ENCODE measurements around the gene GDF7. TPM values are rescaled to one million over a fixed set of nuclear protein-coding genes. Genes with fewer than 3 reads are reported as not detected.

The GDF7 gene
- total and polyA plus RNA-seq, 7 experiments from 2014 or later: 0.01 to 0.20 (median 0.05) TPM; not detected in 2

DNA sequence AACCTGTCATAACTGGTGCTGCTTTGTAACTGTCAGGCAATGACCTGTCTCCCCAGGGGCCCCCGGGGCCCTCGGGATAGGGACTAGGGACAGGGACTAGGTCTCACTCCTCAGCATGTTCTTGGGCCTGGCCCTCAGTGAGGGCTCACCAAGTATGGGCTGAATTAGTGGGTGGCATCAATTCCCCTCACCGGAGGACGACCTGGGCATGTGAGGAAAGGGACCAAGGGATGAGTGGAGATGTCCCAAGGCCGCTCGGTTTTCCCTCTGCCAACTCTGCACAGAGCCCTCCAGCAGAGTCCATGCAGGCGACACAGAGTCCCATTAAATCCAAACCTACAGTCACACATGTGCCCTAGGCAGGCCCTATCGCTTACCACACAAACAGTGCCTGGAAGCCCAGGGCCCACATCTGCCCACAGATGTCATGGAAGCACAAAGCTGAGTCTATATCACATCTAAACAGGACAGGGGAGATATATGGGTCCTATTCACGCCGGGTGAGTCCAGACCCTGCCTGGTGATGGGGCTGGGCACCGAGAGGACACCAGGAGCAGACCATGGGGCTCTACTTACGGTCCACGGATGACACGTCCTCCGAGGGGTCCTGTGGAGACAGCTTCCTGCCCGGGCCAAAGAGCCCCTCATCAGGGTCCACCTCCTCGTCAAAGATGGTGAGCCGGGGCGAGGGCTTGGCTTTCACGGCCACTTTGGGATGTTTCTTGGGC, 42.6 kb upstream of the GDF7 start:
- DNase-seq (no peak), ATAC-seq (no peak)
- Mint-ChIP-seq H3K36me3 (peaks cover 0 to 58% (median 14%) of the 10 kb centered on the region in 5 donors), H3K9me3 (no peaks in the 10 kb centered on the region), H3K27ac (no peak overlapping the region), H3K4me1 (no peaks in the 10 kb centered on the region), H3K27me3 (no peaks in the 10 kb centered on the region), H3K4me3 (no peak overlapping the region)
- ChIA-PET POLR2A (no interaction called here), CTCF (no interaction called here)
- H3K9me3 ChIP-seq (ENCODE audit: control insufficient read depth in 2 of 3, low read length in 3 of 3): no peaks in the 10 kb centered on the region
- H3K27ac ChIP-seq (ENCODE audit: low read depth, low read length): no peak overlapping the region
- H3K27me3 ChIP-seq (ENCODE audit: control insufficient read depth in 2 of 2, insufficient read depth in 2 of 2, low read length in 2 of 2): no peaks in the 10 kb centered on the region
- H3K4me1 ChIP-seq (ENCODE audit: control insufficient read depth in 2 of 2, insufficient read depth in 2 of 2, low read length in 2 of 2): no peaks in the 10 kb centered on the region
- intact Hi-C loops (cut with micrococcal nuclease): no loop called here
- no peak overlapping the region for H3K4me3 ChIP-seq (ENCODE audit: low read length)
- peaks cover 0 to 62% (median 4%) of the 10 kb centered on the region in 3 experiments for H3K36me3 ChIP-seq (ENCODE audit: control insufficient read depth in 2 of 3, insufficient read depth in 3 of 3, low read length in 3 of 3)

DNA sequence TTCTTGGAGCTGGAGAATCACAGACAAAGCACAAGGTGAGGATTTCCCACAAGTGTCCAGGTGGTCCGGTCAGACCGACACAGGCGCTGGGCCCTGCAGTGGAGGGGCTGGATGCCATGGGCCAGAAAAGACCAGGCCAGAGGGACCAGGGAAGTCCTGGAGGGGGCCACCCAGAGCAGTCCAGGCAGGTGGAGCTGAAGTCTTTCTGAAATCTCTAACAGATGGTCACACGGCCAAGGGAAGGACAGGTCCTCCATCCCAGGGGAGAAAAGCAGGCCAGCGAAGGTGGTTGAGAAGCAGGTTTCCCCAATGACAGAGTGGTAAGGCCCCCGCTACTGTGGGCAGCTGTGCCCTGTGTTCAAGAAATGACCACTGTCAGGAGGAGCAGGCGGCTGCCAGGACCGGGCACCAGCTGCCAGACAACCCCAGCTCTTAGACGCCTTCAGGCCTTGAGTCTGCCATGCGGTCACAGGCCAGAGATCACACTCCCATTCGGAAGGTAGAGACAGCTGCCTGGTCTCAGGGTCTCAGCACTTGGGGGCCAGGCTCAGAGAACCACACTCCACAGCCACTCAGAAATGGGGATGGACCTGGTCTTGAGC, 42.0 kb upstream of the GDF7 start:
- Mint-ChIP-seq H3K27me3 (no peaks in the 10 kb centered on the region), H3K4me1 (no peaks in the 10 kb centered on the region), H3K36me3 (peaks cover 0 to 56% (median 11%) of the 10 kb centered on the region in 5 donors), H3K27ac (no peak overlapping the region), H3K4me3 (no peak overlapping the region), H3K9me3 (no peaks in the 10 kb centered on the region)
- H3K27me3 ChIP-seq (ENCODE audit: control insufficient read depth in 2 of 2, insufficient read depth in 2 of 2, low read length in 2 of 2): no peaks in the 10 kb centered on the region
- no peaks in the 10 kb centered on the region for H3K9me3 ChIP-seq (ENCODE audit: control insufficient read depth in 2 of 3, low read length in 3 of 3)
- H3K36me3 ChIP-seq (ENCODE audit: control insufficient read depth in 2 of 3, insufficient read depth in 3 of 3, low read length in 3 of 3): peaks cover 0 to 61% (median 4%) of the 10 kb centered on the region in 3 experiments
- ATAC-seq: no peak
- no peak overlapping the region for H3K27ac ChIP-seq (ENCODE audit: low read depth, low read length)
- H3K4me1 ChIP-seq (ENCODE audit: control insufficient read depth in 2 of 2, insufficient read depth in 2 of 2, low read length in 2 of 2): no peaks in the 10 kb centered on the region
- POLR2A ChIA-PET: no interaction called here
- no peak overlapping the region for H3K4me3 ChIP-seq (ENCODE audit: low read length)
- no peak for DNase-seq
- CTCF ChIA-PET: no interaction called here
- intact Hi-C loops (cut with micrococcal nuclease): no loop called here

DNA sequence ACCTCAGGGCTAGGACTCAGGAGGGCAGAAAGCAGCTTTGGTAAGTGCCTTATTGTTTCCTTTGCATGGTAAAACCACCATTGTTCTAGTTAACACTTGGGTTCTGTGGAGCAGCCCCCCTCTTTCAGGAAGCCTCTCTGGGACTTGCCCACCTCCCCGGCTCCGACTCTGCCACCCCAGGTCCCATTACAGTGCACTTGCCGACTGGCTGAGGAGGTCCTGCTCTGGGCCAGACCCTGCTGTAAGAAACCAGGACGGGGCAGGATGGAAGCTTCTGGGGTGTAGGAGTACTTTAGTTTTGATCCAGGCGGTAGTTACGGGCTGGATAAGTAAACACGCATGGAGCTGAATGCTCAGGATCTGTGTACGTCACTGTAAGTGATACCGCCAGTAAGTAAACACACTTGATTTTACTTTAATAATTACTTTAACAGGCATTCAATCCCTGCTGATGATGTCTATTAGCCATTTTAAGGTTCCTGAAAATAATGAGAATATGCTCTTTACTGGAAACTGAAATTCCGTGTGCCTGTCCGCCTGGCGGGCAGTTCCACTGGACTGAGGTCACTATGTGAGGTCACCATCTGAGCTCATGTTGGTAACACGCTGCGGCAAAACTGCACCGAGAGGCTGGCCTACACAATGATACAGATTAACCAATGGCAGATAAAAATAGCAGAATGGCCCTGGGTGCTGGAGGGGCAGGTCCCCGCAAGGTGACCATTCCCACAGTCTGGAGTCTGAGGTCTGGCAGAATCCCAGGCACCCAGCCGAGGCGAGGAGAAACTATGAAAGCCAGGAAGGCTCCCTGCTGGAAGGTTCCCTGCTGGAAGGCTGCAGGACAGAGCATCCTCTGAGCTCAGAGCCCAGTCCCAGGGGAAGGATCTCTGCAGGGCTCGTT, 41.2 kb upstream of the GDF7 start:
- POLR2A ChIA-PET: no interaction called here
- Mint-ChIP-seq H3K9me3 (no peaks in the 10 kb centered on the region), H3K27ac (no peak overlapping the region), H3K4me1 (no peaks in the 10 kb centered on the region), H3K36me3 (peaks cover 0 to 53% (median 5%) of the 10 kb centered on the region in 5 donors), H3K4me3 (no peak overlapping the region), H3K27me3 (no peaks in the 10 kb centered on the region)
- no peaks in the 10 kb centered on the region for H3K27me3 ChIP-seq (ENCODE audit: control insufficient read depth in 2 of 2, insufficient read depth in 2 of 2, low read length in 2 of 2)
- ATAC-seq (no peak), DNase-seq (no peak)
- no peak overlapping the region for H3K27ac ChIP-seq (ENCODE audit: low read depth, low read length)
- no peaks in the 10 kb centered on the region for H3K4me1 ChIP-seq (ENCODE audit: control insufficient read depth in 2 of 2, insufficient read depth in 2 of 2, low read length in 2 of 2)
- H3K36me3 ChIP-seq (ENCODE audit: control insufficient read depth in 2 of 3, insufficient read depth in 3 of 3, low read length in 3 of 3): peaks cover 0 to 57% (median 0%) of the 10 kb centered on the region in 3 experiments
- intact Hi-C loops (cut with micrococcal nuclease): no loop called here
- no peak overlapping the region for H3K4me3 ChIP-seq (ENCODE audit: low read length)
- H3K9me3 ChIP-seq (ENCODE audit: control insufficient read depth in 2 of 3, low read length in 3 of 3): no peaks in the 10 kb centered on the region
- CTCF ChIA-PET: no interaction called here

DNA sequence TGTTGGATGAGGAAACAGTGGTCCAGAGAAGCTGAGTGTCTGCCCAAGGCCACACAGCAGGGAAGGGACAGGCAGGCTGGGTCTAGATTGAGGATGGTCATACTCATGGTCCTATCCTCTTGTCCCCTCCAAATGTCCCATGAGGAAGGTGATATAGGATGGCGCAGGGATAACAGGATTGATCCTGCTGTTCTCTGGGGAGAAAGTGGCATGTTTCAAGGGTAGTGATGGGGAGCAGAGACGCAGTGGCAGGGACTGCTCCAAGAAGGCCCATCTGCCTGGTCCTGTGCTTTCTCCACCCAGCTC, 40.6 kb upstream of the GDF7 start:
- no peak overlapping the region for H3K27ac Mint-ChIP-seq
- H3K36me3 Mint-ChIP-seq: peaks cover 0 to 51% (median 3%) of the 10 kb centered on the region in 5 donors
- CTCF ChIA-PET: no interaction called here
- Histone ChIP-seq H3K27ac (ENCODE audit: low read depth, low read length) (no peak overlapping the region), H3K4me3 (ENCODE audit: low read length) (no peak overlapping the region), H3K27me3 (ENCODE audit: control insufficient read depth in 2 of 2, insufficient read depth in 2 of 2, low read length in 2 of 2) (no peaks in the 10 kb centered on the region), H3K9me3 (ENCODE audit: control insufficient read depth in 2 of 3, low read length in 3 of 3) (no peaks in the 10 kb centered on the region), H3K36me3 (ENCODE audit: control insufficient read depth in 2 of 3, insufficient read depth in 3 of 3, low read length in 3 of 3) (peaks cover 0 to 53% (median 0%) of the 10 kb centered on the region in 3 experiments), H3K4me1 (ENCODE audit: control insufficient read depth in 2 of 2, insufficient read depth in 2 of 2, low read length in 2 of 2) (no peaks in the 10 kb centered on the region)
- H3K9me3 Mint-ChIP-seq: no peaks in the 10 kb centered on the region
- ATAC-seq (no peak), DNase-seq (no peak)
- H3K4me1 Mint-ChIP-seq: no peaks in the 10 kb centered on the region
- POLR2A ChIA-PET: no interaction called here
- H3K4me3 Mint-ChIP-seq: no peak overlapping the region
- H3K27me3 Mint-ChIP-seq: no peaks in the 10 kb centered on the region
- intact Hi-C loops (cut with micrococcal nuclease): no loop called here

DNA sequence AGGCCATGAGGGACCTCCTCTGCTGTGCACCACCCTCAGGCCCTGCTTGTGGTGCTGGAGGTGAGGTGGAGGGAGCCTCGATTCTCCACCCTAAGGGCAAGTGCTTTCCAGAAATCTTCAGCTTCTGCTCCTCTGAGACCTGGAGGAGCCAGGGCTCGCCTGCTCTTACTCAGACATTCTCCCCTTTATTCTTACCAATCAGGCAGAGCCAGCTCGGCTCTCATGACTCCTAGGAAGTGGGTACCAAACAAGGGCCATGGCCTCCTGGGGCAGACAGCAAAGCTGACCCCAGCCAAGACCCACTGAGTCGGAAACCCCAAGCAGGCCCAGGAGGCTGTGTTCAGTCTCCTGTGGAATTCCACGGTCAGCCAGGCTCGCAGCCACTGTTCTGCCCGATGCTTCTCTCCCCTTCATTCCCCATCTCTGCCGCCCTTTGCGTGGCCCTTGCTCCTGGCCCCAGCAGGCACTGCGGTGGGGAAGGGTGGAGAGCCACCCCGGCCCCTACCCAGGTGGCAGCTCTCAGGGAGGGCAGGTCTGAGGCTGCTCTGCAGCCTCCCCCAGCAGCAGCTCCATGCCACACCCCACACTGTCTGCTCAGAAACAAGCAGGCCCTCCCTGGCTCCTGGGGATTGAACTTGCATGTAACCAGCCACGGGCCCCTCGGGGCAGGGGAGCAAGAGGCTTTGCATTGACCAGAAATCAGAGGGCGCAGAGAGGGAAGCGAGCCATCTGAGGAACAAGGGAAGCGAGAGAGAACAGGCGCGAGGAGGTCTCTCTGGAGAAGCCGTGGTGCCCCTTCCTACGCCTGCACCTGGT, 40.0 kb upstream of the GDF7 start:
- Mint-ChIP-seq H3K27ac (no peak overlapping the region), H3K9me3 (no peaks in the 10 kb centered on the region), H3K27me3 (no peaks in the 10 kb centered on the region), H3K36me3 (peaks cover 0 to 50% (median 3%) of the 10 kb centered on the region in 5 donors), H3K4me1 (peaks cover 0 to under 1% (median 0%) of the 10 kb centered on the region in 7 donors), H3K4me3 (no peak overlapping the region)
- H3K9me3 ChIP-seq (ENCODE audit: control insufficient read depth in 2 of 3, low read length in 3 of 3): no peaks in the 10 kb centered on the region
- intact Hi-C loops (cut with micrococcal nuclease): no loop called here
- DNase-seq: no peak
- ChIA-PET CTCF (no interaction called here), POLR2A (no interaction called here)
- no peaks in the 10 kb centered on the region for H3K4me1 ChIP-seq (ENCODE audit: control insufficient read depth in 2 of 2, insufficient read depth in 2 of 2, low read length in 2 of 2)
- H3K27me3 ChIP-seq (ENCODE audit: control insufficient read depth in 2 of 2, insufficient read depth in 2 of 2, low read length in 2 of 2): no peaks in the 10 kb centered on the region
- H3K36me3 ChIP-seq (ENCODE audit: control insufficient read depth in 2 of 3, insufficient read depth in 3 of 3, low read length in 3 of 3): peaks cover 0 to 47% (median 0%) of the 10 kb centered on the region in 3 experiments
- H3K27ac ChIP-seq (ENCODE audit: low read depth, low read length): no peak overlapping the region
- no peak for ATAC-seq
- no peak overlapping the region for H3K4me3 ChIP-seq (ENCODE audit: low read length)

DNA sequence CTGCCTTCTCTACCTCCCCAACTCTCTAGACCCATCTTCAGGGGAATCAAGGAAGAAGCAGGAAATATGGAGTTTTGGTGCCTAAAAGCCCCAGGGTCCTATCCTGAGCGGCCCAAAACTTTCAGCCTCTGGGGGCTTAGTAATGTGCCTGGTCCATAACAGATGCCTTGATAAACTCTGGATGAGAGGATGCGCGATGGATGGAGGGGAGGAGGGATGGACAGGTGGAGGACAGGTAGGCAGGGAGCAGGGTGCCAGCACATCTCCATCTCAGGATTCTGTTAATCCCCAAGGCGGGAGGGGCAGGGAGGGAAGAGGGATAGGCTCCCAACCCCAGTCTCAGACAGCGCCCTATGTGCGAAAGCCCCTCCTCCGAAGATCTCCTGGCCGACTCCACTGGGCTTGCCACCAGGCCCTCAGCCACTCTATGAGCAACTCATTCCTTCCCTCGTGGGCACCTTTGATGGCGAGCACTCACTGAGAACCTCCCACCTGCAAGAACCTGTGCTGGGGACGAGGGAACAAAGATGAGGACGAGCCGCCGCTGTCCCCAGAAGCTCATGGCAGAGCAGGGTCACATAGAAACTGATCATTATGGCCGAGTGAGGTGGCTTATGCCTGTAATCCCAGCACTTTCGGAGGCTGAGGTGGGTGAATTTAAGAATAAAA, 39.1 kb upstream of the GDF7 start:
- intact Hi-C loops (cut with micrococcal nuclease): no loop called here
- Histone ChIP-seq H3K27ac (ENCODE audit: low read depth, low read length) (no peak overlapping the region), H3K4me1 (ENCODE audit: control insufficient read depth in 2 of 2, insufficient read depth in 2 of 2, low read length in 2 of 2) (no peaks in the 10 kb centered on the region), H3K9me3 (ENCODE audit: control insufficient read depth in 2 of 3, low read length in 3 of 3) (no peaks in the 10 kb centered on the region), H3K4me3 (ENCODE audit: low read length) (no peak overlapping the region), H3K36me3 (ENCODE audit: control insufficient read depth in 2 of 3, insufficient read depth in 3 of 3, low read length in 3 of 3) (peaks cover 0 to 46% (median 0%) of the 10 kb centered on the region in 3 experiments), H3K27me3 (ENCODE audit: control insufficient read depth in 2 of 2, insufficient read depth in 2 of 2, low read length in 2 of 2) (no peaks in the 10 kb centered on the region)
- ChIA-PET CTCF (no interaction called here), POLR2A (no interaction called here)
- no peak for DNase-seq
- ATAC-seq: no peak
- no peak overlapping the region for H3K4me3 Mint-ChIP-seq
- H3K9me3 Mint-ChIP-seq: no peaks in the 10 kb centered on the region
- H3K4me1 Mint-ChIP-seq: peaks cover 0 to 3% (median 0%) of the 10 kb centered on the region in 7 donors
- peaks cover 0 to 42% (median 2%) of the 10 kb centered on the region in 5 donors for H3K36me3 Mint-ChIP-seq
- H3K27ac Mint-ChIP-seq: no peak overlapping the region
- no peaks in the 10 kb centered on the region for H3K27me3 Mint-ChIP-seq
